RWPE2 (cell line): ENCODE data around the gene C1orf122.

Experiments
- ATAC-seq: fragments of 200-7000 bp; cut with Tn5 transposase; 3 replicates; pipeline ENCODE4 v1.9.1; 2021; ENCODE audit warnings: low read depth
- DNase-seq: peaks from one replicate; pipeline ENCODE4 v3.0.0-alpha.2; 2020; ENCODE audit warnings: low spot score
- H3K27ac ChIP-seq: fragments of 450-650 bp; 2 replicates; pipeline ENCODE4 v1.5.1; 2017; ENCODE audit warnings: mild to moderate bottlenecking; ENCODE audit not compliant: poor library complexity, severe bottlenecking
- H3K27me3 ChIP-seq: fragments of 250-450 bp; sonication (Bioruptor Pico); 2 replicates; pipeline ENCODE4 v1.5.1; 2021; ENCODE audit warnings: mild to moderate bottlenecking, moderate library complexity; ENCODE audit not compliant: insufficient read depth, poor library complexity, severe bottlenecking
- H3K36me3 ChIP-seq: fragments of 250-450 bp; sonication (Bioruptor Pico); 2 replicates; pipeline ENCODE4 v1.5.1; 2020; ENCODE audit warnings: low read depth, mild to moderate bottlenecking, moderate library complexity
- H3K4me1 ChIP-seq: fragments of 250-450 bp; sonication (Bioruptor Pico); 2 replicates; pipeline ENCODE4 v1.5.1; 2021; ENCODE audit warnings: mild to moderate bottlenecking, moderate library complexity; ENCODE audit not compliant: insufficient read depth, poor library complexity, severe bottlenecking
- H3K4me3 ChIP-seq: fragments of 250-450 bp; sonication (Bioruptor Pico); 2 replicates; pipeline ENCODE4 v1.5.1; 2021; ENCODE audit warnings: mild to moderate bottlenecking, moderate library complexity; ENCODE audit not compliant: severe bottlenecking
- H3K9me3 ChIP-seq: fragments of 250-450 bp; sonication (Bioruptor Pico); 2 replicates; pipeline ENCODE4 v1.5.1; 2021; ENCODE audit warnings: mild to moderate bottlenecking, moderate library complexity; ENCODE audit not compliant: severe bottlenecking
- TF ChIP-seq, protein P1 (sequence below): fragments of 450-650 bp; IDR thresholded peaks from one replicate; pipeline ENCODE4 v1.5.1; 2017; ENCODE audit warnings: mild to moderate bottlenecking, moderate library complexity; ENCODE audit not compliant: poor library complexity, severe bottlenecking

C1orf122 gene

GRCh38 chr1:37854406-37854805, 46.8 kb downstream of the C1orf122 start:
- Histone ChIP-seq H3K36me3 (peaks cover 34% of the 10 kb centered on the region), H3K4me3 (no peak overlapping the region), H3K27me3 (no peaks in the 10 kb centered on the region), H3K9me3 (no peaks in the 10 kb centered on the region), H3K27ac (no peak overlapping the region), H3K4me1 (peaks cover 21% of the 10 kb centered on the region)
- DNase-seq (no peak), ATAC-seq (no peak)
- TF ChIP-seq, protein P1, sequence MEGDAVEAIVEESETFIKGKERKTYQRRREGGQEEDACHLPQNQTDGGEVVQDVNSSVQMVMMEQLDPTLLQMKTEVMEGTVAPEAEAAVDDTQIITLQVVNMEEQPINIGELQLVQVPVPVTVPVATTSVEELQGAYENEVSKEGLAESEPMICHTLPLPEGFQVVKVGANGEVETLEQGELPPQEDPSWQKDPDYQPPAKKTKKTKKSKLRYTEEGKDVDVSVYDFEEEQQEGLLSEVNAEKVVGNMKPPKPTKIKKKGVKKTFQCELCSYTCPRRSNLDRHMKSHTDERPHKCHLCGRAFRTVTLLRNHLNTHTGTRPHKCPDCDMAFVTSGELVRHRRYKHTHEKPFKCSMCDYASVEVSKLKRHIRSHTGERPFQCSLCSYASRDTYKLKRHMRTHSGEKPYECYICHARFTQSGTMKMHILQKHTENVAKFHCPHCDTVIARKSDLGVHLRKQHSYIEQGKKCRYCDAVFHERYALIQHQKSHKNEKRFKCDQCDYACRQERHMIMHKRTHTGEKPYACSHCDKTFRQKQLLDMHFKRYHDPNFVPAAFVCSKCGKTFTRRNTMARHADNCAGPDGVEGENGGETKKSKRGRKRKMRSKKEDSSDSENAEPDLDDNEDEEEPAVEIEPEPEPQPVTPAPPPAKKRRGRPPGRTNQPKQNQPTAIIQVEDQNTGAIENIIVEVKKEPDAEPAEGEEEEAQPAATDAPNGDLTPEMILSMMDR: no peak
